Measurements from ENCODE around the gene C10orf67.
A peak's percentile ranks its signal among the peaks of the same experiment; 100 is the strongest.
"Not testable (repeated sequence)": the region's sequence is repeated elsewhere in the genome, so short reads cannot be mapped to it uniquely, and the experiment has no call there.

C10orf67 gene

GRCh38 chr10:23319835-23320234, 24.8 kb downstream of the C10orf67 start:
- DNase-seq = no peak

GRCh38 chr10:23318359-23318758, 26.2 kb downstream of the C10orf67 start:
- DNase-seq = no peak

GRCh38 chr10:23317416-23317815, 27.2 kb downstream of the C10orf67 start:
- no peak for DNase-seq

- no peak for DNase-seq
Observed at GRCh38 chr10:23316406-23316805, 28.2 kb downstream of the C10orf67 start.

GRCh38 chr10:23315966-23316365, 28.6 kb downstream of the C10orf67 start:
- DNase-seq = no peak

- peak; percentile 91 for DNase-seq
Observed at GRCh38 chr10:23314835-23315239, 29.8 kb downstream of the C10orf67 start.

GRCh38 chr10:23311034-23311433, 33.6 kb downstream of the C10orf67 start:
- no peak for DNase-seq

GRCh38 chr10:23310404-23310803, 34.2 kb downstream of the C10orf67 start:
- no peak for DNase-seq

- not testable (repeated sequence) for DNase-seq
Observed at GRCh38 chr10:23299961-23300360, 44.6 kb downstream of the C10orf67 start.

GRCh38 chr10:23294638-23295247, 49.9 kb downstream of the C10orf67 start:
- DNase-seq = peak; percentile 55

GRCh38 chr10:23293973-23294590, 50.5 kb downstream of the C10orf67 start:
- peak; percentile 51 for DNase-seq

GRCh38 chr10:23293145-23293724, 51.4 kb downstream of the C10orf67 start:
- peak; percentile 89 for DNase-seq

GRCh38 chr10:23291551-23292334, 52.9 kb downstream of the C10orf67 start:
- peak; percentile 80 for DNase-seq

GRCh38 chr10:23284674-23285335, 59.8 kb downstream of the C10orf67 start:
- DNase-seq = no peak

GRCh38 chr10:23284155-23284554, 60.4 kb downstream of the C10orf67 start:
- DNase-seq = no peak

- DNase-seq = no peak
Observed at GRCh38 chr10:23283680-23284079, 60.9 kb downstream of the C10orf67 start.

GRCh38 chr10:23281044-23281433, 63.6 kb downstream of the C10orf67 start:
- no peak for DNase-seq

- DNase-seq = no peak
Observed at GRCh38 chr10:23280419-23281043, 64.1 kb downstream of the C10orf67 start.

GRCh38 chr10:23275355-23275754, 69.2 kb downstream of the C10orf67 start:
- DNase-seq = no peak

- DNase-seq = peak; percentile 23
Observed at GRCh38 chr10:23274179-23274578, 70.4 kb downstream of the C10orf67 start.

GRCh38 chr10:23270531-23270930, 74.1 kb downstream of the C10orf67 start:
- DNase-seq = no peak

GRCh38 chr10:23263441-23264164, 81.0 kb downstream of the C10orf67 start:
- DNase-seq = no peak
